KOPT-K1 (cell line): ENCODE data around the gene FNBP1L.
A peak's percentile ranks its signal among the peaks of the same experiment; 100 is the strongest.

Experiments used
- H3K27ac ChIP-seq: fragments of 200-600 bp; sonication (generic); 2 replicates; pipeline ENCODE4 v1.5.1; 2016; ENCODE audit warnings: antibody characterized with exemption, mild to moderate bottlenecking, low read depth, low read length; ENCODE audit not compliant: poor library complexity, severe bottlenecking
- H3K36me3 ChIP-seq: fragments of 200-600 bp; sonication (generic); 2 replicates; pipeline ENCODE4 v1.5.1; 2017; ENCODE audit warnings: antibody characterized with exemption, mild to moderate bottlenecking, low read length, moderate library complexity; ENCODE audit not compliant: insufficient read depth
- H3K9me3 ChIP-seq: fragments of 200-600 bp; sonication (generic); 2 replicates; pipeline ENCODE4 v1.5.1; 2017; ENCODE audit warnings: antibody characterized with exemption, low read length, mild to moderate bottlenecking; ENCODE audit not compliant: insufficient read depth, poor library complexity, severe bottlenecking

The FNBP1L gene

DNA sequence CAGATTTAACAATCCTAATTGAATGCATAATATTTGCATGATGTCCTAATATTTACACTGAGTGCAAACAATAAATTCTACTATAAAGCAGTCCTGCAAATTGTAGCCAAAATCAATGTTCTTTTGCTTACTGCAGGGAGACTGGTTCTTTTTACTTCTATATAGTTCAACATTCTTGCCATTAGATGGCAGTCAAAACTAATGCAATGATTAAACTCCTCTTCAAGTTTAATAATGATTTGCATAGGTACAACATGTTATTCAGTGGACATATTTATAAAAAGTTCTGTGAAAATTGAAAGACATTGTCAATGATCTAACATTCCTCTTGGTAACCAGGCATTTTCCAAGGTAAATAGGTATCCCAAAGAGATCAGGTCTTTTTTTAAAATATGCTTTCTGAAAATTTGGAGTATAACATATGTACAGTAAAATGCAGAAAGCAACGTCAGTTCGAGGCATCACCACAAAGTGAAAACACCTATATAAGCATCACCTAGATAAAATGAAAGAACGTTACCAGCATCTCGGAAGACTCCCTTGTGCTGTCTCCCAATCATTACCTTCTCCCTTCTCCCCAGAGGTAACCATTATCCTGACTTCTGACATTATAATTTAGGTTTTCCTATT, 9.8 kb upstream of the FNBP1L start:
- H3K9me3 ChIP-seq, result peaks cover 15% of the 10 kb centered on the region
- H3K27ac ChIP-seq, result no peak overlapping the region
- H3K36me3 ChIP-seq, result no peaks in the 10 kb centered on the region

DNA sequence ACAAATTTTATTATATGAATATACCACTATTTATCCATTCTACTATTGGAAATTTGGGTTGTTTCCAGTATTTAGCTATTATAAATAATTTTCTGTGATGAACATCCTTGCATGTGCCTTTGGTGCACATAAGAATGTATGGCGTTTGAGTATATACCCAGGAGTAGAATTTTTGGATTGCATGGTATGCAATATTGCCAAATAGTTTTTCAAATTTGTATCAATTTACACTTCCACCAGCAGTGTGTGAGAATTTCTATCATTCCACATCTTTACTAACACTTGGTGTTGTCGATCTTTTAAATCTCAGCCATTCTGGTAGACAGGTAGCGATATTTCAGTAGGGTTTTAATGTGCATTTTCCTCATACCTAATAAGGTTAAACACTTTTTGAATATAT, 9.2 kb upstream of the FNBP1L start:
- Histone ChIP-seq H3K9me3 (peaks cover 12% of the 10 kb centered on the region), H3K36me3 (no peaks in the 10 kb centered on the region), H3K27ac (no peak overlapping the region)

DNA sequence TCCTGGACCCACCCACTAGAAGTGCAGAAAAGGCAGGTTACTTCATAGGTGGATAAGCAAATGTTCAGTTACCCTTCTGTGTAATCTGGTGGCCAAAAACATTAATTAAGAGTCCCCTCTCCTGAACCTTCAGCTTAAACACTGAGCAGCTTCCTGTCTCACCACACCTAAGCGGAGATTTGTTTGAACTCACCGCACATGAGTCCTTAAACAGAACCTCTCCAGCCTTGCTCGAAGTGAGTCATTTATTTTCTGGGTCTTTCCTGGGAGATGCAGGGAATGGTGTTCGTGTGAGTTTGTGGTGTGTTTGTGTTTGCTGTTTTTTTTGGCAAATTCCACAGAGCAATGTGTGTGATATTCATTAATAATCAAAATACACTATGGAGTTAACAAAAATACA, 7.6 kb upstream of the FNBP1L start:
- Histone ChIP-seq H3K27ac (no peak overlapping the region), H3K36me3 (no peaks in the 10 kb centered on the region), H3K9me3 (no peaks in the 10 kb centered on the region)

DNA sequence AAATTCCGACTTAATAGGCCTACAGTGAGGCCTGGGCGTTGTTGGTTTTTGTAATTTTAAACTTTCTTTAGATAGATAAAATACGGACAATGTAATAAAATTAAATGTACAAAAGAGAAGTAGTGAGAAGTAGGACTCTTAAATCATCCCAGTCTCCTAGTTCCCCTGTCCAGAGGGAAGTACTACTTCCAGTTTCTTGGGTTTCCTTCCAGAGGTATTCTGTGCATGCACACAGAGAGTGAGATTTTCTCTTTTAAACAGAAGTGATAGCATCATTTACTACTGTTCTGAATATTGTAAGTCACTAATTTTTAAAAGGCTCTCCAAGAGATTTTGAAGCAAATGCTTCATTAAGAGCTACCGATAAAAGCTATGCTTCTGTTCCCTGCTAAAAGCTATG, 7.2 kb upstream of the FNBP1L start:
- Histone ChIP-seq H3K36me3 (no peaks in the 10 kb centered on the region), H3K9me3 (no peaks in the 10 kb centered on the region), H3K27ac (no peak overlapping the region)

DNA sequence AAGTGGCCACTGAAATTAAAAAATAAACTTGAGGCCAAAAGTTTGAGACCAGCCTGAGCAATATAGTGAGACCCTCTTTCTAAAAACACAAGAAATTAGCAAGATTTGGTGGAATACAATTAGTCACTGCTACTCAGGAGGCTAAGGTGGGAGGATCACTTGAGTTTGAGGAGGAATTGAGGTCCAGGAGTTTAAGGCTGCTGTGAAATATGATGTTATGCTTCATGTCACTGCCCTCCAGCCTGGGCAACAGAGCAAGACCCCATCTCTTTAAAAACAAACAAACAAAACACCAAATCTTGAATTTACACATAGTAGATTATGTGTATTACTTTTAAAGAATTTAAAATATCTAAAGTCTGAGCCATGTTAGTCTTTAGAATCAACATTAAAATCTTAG, 6.3 kb upstream of the FNBP1L start:
- H3K36me3 ChIP-seq, result no peaks in the 10 kb centered on the region
- H3K27ac ChIP-seq, result no peak overlapping the region
- no peaks in the 10 kb centered on the region for H3K9me3 ChIP-seq

DNA sequence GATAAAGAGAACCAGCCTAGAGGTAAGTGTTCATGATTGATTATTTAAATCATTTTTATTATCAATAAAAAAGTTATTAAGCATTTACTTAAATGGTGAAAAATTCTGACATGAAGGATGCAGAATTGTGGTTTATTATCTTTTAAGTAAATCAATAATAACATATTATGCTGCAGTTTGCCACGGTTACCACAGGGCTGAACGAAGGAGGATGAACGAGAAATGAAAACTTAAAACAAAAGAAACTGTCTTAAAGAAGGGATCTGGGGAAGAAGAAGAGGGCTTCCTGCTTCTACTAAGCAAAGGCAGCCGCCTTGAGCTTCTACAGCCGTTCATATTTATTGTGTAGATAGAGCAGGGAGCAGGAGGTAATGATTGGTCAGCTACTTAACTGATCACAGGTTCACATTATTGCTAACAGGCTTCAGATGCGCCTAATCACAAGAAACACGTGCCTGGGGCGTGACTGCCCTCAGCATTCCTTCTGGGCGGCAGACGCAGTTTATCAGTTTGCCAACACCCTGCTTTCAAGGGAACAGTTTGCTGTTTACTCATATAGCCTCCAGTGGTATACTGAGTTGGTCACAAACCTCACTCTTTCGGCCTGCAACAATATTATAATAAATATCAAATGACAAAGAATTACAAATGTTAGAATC, 5.8 kb upstream of the FNBP1L start:
- no peak overlapping the region for H3K27ac ChIP-seq
- no peaks in the 10 kb centered on the region for H3K9me3 ChIP-seq
- H3K36me3 ChIP-seq, result no peaks in the 10 kb centered on the region

DNA sequence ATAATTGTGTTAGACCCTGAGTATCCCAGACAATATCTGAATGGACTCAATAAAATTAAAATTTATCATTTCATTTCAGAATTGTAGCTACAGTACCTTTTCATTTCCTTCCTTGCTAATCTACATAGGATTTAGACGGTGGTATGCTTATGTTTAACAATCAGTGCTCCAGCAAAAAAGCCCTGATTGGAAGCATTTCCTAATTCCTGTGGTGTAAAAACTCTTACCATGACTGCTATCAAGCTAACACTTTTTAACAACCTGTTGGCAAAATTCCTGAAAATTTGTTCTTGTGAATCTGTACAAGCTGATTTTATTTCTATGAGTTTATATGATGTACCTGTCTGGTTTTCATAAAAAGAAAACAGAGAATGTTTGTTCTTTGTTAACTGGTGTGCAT, 5.2 kb upstream of the FNBP1L start:
- no peaks in the 10 kb centered on the region for H3K36me3 ChIP-seq
- no peak overlapping the region for H3K27ac ChIP-seq
- H3K9me3 ChIP-seq, result no peaks in the 10 kb centered on the region

DNA sequence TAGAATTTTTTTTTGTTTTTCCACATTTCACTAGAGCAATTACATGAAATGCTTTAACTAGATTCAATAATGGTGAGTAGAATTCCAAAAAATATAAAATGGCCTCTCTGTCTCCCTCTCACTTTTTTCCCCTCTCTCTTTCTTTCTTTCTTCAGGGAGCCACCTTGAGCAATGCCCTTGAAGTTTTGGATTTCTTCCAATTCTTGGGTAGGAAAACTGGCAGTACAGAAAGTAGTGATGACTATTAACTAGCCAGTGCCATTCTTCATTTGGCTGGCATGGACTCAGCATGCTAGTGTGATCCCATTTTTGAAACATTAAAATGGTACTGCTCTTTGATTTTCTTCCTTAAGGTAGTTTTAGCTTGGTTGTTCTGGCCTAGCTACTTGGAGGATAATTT, 4.5 kb upstream of the FNBP1L start:
- H3K27ac ChIP-seq, result no peak overlapping the region
- no peaks in the 10 kb centered on the region for H3K36me3 ChIP-seq
- H3K9me3 ChIP-seq, result no peaks in the 10 kb centered on the region

DNA sequence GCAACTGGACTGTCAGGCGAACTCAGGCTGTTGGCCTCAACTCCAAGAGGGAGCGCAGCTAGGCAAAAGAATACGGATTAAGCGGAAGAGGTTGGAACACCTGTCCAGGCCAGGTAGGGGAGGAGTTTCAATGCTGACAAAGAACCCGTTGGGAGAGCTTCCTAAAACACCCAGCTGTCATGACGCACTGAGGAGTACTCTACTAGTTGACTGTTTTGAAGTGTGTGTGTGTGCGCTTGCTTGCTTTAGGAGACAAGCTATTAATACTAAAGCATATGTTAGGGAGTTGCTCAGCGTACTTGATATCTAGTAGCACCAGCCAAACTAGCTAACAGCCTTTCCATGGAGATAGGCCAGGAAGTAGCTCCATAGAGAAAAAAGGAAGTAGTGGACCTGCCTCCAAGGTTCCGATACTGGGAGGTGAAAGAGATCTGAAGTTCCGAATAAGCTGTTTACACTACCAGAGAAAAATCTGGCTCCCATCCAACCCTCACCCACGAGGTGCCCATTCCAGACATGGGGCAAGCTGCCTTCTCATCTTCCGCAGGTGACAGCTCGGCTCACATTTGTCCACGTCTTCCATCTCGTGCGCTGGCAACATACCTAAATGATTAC, 974 bp upstream of the FNBP1L start:
- Histone ChIP-seq H3K27ac (no peak overlapping the region), H3K36me3 (no peaks in the 10 kb centered on the region), H3K9me3 (no peaks in the 10 kb centered on the region)

DNA sequence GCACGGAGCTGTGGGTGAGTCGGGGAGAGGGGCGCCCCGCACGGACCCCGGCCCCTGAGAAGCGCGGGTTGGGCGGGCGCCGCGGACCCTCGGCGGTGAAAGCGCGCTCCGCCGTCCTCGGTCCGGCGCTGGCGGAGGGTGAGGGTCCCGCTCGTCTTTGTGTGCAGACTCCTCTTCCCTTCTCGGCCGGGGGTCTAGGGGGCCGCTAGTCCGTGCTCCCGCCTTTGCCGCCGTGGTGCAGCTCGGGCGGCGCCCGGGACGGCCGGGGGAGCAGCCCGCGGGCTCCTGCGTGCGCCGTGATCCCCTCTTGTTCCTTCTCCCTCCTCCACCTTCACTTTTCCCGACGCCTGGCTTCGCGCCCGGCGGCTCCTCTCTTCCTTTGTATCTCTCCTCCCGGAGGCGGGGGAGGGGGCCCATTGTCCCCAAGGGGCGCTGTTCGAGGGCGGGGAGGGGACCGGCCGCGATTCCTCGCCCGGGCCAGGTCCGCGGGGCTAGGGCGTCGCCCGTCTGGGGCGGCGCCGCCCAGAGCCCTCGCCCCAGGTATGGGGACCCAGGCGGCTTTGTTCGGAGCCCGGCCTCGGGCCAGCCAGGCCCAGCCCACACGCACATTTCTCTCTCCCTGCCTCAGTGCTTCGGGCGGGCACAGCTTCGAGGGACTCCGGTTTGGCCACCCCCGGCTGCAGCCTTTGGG, 519 bp downstream of the FNBP1L start:
- Histone ChIP-seq H3K36me3 (no peaks in the 10 kb centered on the region), H3K27ac (peak overlapping the region; percentile 45), H3K9me3 (no peaks in the 10 kb centered on the region)

DNA sequence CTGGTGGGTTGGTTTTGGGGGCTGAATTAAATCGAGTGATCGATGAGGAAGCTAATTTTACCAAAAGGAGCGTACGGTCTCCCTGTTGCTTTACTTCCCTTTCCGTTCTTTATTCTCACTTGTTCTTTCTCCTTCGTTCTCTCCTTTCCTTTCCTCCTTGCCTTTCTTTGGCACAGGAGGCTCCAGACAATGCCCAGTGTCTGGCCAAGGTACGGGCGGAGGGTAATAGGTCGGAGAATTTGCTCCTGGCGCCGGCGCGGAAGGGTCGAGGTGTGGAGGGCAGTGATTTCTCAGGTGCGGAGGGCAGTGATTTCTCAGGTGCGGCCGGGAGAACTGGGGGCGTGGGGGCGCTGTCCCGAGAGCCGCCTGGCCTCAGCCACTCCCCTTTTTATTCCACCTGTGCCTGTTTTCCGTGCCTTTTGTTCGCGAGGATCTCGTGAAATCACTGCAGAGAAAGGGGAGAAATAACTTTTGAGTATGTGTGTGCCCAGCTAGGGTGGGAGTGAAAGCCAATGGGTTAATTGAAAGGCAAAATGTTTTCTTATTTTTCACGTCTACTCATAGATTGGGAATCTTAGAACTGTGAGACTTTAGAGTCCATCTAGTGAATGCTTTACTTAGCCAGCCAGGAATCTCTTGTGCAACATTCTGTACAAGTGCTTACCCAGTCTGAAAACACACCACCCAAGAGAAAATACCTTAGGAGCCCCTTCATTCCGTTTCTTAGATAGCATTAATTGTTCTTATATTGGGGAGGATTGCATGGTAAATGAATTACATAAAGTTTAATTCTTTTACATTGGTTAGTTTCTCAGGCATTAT, 1.3 kb downstream of the FNBP1L start:
- Histone ChIP-seq H3K27ac (peak overlapping the region; percentile 45), H3K36me3 (no peaks in the 10 kb centered on the region), H3K9me3 (no peaks in the 10 kb centered on the region)

DNA sequence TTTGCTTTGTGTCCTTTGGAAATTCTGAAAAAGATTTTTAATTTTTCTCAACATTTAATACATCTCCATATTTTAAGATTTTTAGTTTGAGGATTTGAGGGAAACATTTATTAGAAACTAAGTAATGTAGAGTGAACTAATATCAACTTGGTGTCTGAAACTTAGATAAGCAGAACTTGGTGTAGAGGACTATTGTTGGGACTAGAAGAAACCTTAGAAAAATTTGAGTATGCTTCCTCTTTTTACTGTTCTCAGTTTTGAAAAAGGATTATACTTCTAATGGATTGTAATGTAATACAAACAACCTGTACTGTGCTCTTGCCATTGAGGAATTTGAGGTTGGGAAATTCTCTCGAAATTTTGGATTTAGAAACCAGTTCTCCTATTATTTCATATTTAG, 2.4 kb downstream of the FNBP1L start:
- no peak overlapping the region for H3K27ac ChIP-seq
- H3K9me3 ChIP-seq, result no peaks in the 10 kb centered on the region
- H3K36me3 ChIP-seq, result no peaks in the 10 kb centered on the region

DNA sequence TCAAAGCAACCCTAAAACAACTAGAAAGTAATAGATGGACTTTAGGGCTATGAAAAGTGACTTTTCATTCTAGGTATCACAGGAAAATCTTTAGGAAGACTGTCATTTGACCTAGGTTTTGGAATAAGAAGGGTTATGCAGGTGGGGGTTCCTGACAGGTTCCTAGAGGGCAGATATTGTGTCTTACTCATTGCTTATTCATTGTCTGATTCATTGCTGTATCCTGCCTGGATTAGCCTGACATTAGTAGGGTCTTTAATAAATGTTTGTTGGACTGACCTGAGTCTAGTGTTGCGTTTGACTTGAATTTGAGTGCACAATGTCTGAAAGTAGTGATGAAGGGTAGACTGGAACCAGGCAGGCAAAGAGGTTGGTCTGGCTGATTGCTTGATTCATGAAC, 6.0 kb downstream of the FNBP1L start:
- H3K27ac ChIP-seq, result no peak overlapping the region
- H3K36me3 ChIP-seq, result no peaks in the 10 kb centered on the region

DNA sequence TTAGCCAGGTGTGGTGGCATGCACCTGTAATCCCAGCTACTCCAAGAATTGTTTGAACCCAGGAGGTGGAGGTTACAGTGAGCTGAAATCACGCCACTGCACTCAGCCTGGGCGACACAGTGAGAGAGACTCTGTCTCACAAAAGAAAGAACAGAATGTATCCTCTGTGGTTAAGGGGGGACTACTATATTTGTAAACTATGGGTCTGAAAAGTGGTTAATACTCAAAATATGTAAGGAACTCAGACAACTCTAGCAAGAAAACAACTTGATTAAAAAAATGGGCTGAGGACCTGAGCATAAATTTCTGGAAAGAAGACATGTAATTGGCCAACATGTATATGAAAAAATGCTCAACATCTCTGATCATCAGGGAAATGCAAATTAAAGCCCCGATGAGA, 11.2 kb downstream of the FNBP1L start:
- Histone ChIP-seq H3K9me3 (no peaks in the 10 kb centered on the region), H3K36me3 (no peaks in the 10 kb centered on the region), H3K27ac (no peak overlapping the region)

More for the DNA sequence above, 6.0 kb downstream of the FNBP1L start:
- H3K9me3 ChIP-seq, result no peaks in the 10 kb centered on the region

DNA sequence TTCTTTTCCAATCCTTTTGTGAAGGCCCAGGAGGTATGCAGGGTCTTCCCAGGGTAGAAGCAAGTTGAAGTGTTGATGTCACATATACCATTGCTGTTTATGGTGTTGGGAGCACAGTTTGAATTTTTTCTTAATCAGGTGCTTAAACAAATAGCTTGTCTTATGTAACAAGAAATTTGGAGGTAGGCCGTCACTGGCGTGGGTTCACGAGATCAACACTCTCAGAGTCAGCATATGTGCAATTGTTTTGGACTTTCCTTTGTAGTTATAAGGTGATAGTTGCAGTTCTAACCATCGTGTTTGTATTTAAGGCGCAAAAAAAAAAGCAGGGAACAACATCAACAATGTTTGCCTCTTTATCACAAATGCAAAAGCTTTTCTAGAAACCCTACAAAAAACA, 13.3 kb downstream of the FNBP1L start:
- Histone ChIP-seq H3K36me3 (no peaks in the 10 kb centered on the region), H3K27ac (no peak overlapping the region), H3K9me3 (no peaks in the 10 kb centered on the region)
